Hepatocyte (in vitro differentiated cells): ENCODE data around the gene ARHGAP22.

Experiments used
- CTCF ChIP-seq: fragments of 200-600 bp; sonication (generic); IDR thresholded peaks from 2 replicates; pipeline ENCODE4 v1.5.1; 2016; ENCODE audit warnings: antibody characterized with exemption, mild to moderate bottlenecking; ENCODE audit not compliant: poor library complexity
- EZH2 ChIP-seq: fragments of 200-600 bp; sonication (generic); IDR thresholded peaks from 2 replicates; pipeline ENCODE4 v1.6.1; 2016; ENCODE audit warnings: antibody characterized with exemption, mild to moderate bottlenecking, borderline replicate concordance
- EZH2phosphoT487 ChIP-seq: fragments of 200-600 bp; sonication (generic); IDR thresholded peaks from one replicate; pipeline ENCODE4 v1.6.1; 2018; ENCODE audit warnings: antibody characterized with exemption, mild to moderate bottlenecking, low read depth, moderate library complexity; ENCODE audit not compliant: unreplicated experiment, severe bottlenecking

DNA sequence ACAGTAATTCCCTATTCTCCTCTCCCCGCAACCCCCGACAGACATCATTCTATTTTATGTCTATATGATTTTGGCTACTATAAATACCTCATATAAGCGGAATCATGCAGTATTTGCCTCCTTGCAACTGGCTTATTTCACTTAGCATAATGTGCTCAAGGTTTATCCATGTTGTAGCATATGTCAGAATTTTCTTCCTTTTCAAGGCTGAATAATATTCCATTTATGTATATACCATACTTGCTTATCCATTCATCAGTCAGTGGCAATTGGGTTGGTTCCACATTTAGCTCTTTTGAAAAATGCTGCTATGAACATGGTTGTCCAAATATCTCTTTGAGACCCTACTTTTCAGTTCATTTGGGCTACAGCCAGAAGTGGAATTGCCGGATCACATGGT is 191.9 kb downstream of the ARHGAP22 start:
- TF ChIP-seq CTCF = no peak
- TF ChIP-seq EZH2 = no peak
- no peak for TF ChIP-seq EZH2phosphoT487
